Erythroblast (primary cell): ENCODE data around the gene MOB1A.

Source experiments
- GATA1 ChIP-seq: IDR thresholded peaks from 2 replicates; pipeline ENCODE4 v1.6.1; 2011; ENCODE audit warnings: low read depth, mild to moderate bottlenecking, control low read depth, low read length, moderate library complexity
- POLR2A ChIP-seq: IDR thresholded peaks from 2 replicates; pipeline ENCODE4 v1.6.1; 2011; ENCODE audit warnings: mild to moderate bottlenecking, low read length

DNA sequence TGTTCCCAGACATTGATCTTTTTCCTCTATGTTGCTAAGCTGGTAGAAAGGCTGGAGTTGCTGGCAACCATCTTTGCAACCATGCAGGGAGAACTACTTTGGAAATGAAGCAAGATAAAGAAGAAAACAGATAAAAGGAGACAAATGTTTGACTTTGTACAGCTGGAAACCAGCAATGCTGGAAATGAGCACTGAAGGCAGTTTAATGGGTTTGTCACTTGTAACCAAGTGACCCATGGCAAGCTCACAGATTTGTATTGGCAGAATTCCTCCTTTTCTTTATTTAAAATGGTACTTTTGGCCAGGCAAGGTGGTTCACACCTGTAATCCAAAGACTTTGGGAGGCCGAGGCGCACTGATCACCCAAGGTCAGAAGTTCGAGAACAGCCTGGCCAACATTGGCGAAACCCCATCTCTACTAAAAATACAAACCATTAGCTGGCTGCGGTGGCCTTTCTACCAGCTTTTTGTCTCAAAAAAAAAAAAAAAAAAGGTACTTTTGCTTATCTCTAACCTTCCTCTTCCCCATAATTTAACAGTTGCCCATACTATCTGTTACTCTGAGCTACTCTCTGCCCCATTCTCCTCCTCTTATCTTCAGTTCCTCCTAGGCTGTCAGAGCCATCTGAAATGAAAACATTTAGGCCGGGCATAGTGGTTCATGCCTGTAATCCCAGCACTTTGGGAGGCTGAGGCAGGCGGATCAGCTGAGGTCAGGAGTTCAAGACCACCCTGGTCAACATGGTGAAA, 28.9 kb downstream of the MOB1A start:
- TF ChIP-seq POLR2A = no peak
- TF ChIP-seq GATA1 = no peak
